Coronary artery (tissue), 2 donors: Measurements from ENCODE around the gene TLE4.

ENCODE experiments used
- DNase-seq: peaks from one replicate; pipeline ENCODE4 v3.0.0-alpha.2; 2017; ENCODE audit warnings: low spot score
- H3K27ac ChIP-seq, 2 donors: fragments of 200-600 bp; sonication (generic); one replicate each; pipeline ENCODE4 v1.5.1; 2016 to 2019
- H3K4me3 ChIP-seq: fragments of 200-600 bp; sonication (generic); 2 replicates; pipeline ENCODE4 v1.5.1; 2016; ENCODE audit warnings: mild to moderate bottlenecking, moderate library complexity
- CTCF ChIP-seq: fragments of 200-600 bp; sonication (generic); IDR thresholded peaks from one replicate; pipeline ENCODE4 v1.5.1; 2019; ENCODE audit warnings: antibody characterized with exemption

TLE4 gene

GRCh38 chr9:79763671-79764285 lies 192.0 kb downstream of the TLE4 start:
- no peak for DNase-seq
- no peak overlapping the region for H3K4me3 ChIP-seq
- no peak overlapping the region for H3K27ac ChIP-seq
- TF ChIP-seq CTCF: no peak

GRCh38 chr9:79764374-79764773 lies 192.6 kb downstream of the TLE4 start:
- no peak overlapping the region for H3K4me3 ChIP-seq
- TF ChIP-seq CTCF: no peak
- DNase-seq: no peak
- H3K27ac ChIP-seq: no peak overlapping the region

GRCh38 chr9:79765466-79765865 lies 193.7 kb downstream of the TLE4 start:
- Histone ChIP-seq H3K27ac (no peak overlapping the region), H3K4me3 (no peak overlapping the region)
- DNase-seq: no peak
- no peak for TF ChIP-seq CTCF

GRCh38 chr9:79766091-79766490 lies 194.3 kb downstream of the TLE4 start:
- no peak for DNase-seq
- no peak overlapping the region for H3K4me3 ChIP-seq

GRCh38 chr9:79768194-79768593 lies 196.4 kb downstream of the TLE4 start:
- Histone ChIP-seq H3K4me3 (no peak overlapping the region), H3K27ac (no peak overlapping the region)
- no peak for TF ChIP-seq CTCF
- no peak for DNase-seq

More at GRCh38 chr9:79766091-79766490, 194.3 kb downstream of the TLE4 start:
- H3K27ac ChIP-seq: no peak overlapping the region
- TF ChIP-seq CTCF: no peak

- Histone ChIP-seq H3K4me3 (no peak overlapping the region), H3K27ac (no peak overlapping the region)
- TF ChIP-seq CTCF: no peak
- DNase-seq: no peak
Observed at GRCh38 chr9:79769476-79770275, 197.9 kb downstream of the TLE4 start.

- TF ChIP-seq CTCF: no peak
- Histone ChIP-seq H3K27ac (no peak overlapping the region), H3K4me3 (no peak overlapping the region)
- no peak for DNase-seq
Observed at GRCh38 chr9:79774356-79774755, 202.6 kb downstream of the TLE4 start.
